Gastroesophageal sphincter (tissue), 3 donors: ENCODE results near the gene RNASET2.

Source experiments
- CTCF ChIP-seq, 4 experiments: fragments of 200-600 bp in 2 of 4; fragments of 450-650 bp in 2 of 4; sonication (generic) in 1 of 4; IDR thresholded peaks; one replicate each; pipeline ENCODE4 v1.5.1; 2017 to 2019; ENCODE audit warnings: antibody characterized with exemption in 4 of 4, mild to moderate bottlenecking in 2 of 4, moderate library complexity in 2 of 4
- POLR2AphosphoS5 ChIP-seq: sonication (generic); formaldehyde crosslinking; IDR thresholded peaks from one replicate; pipeline ENCODE4 v1.6.1; 2017; ENCODE audit warnings: antibody characterized with exemption

- TF ChIP-seq POLR2AphosphoS5 (no peak), CTCF (IDR thresholded peaks at IDR 0.05) (no peak)
These were observed 20.1 kb downstream of the RNASET2 start for GRCh38 chr6:166936079-166936787.
